SJCRH30 (cell line): ENCODE results near the gene PDGFD. TPM values are rescaled to one million over a fixed set of nuclear protein-coding genes. Genes with fewer than 3 reads are reported as not detected.

ENCODE experiments used
- DNase-seq, 2 experiments: peaks; one replicate each; pipeline ENCODE4 v3.0.0-alpha.2; 2015 to 2020
- H3K27ac ChIP-seq: fragments of 250-450 bp; sonication (Bioruptor Pico); 2 replicates; pipeline ENCODE4 v1.5.1; 2020; ENCODE audit warnings: mild to moderate bottlenecking, moderate library complexity
- H3K27me3 ChIP-seq: fragments of 250-450 bp; sonication (Bioruptor Pico); 2 replicates; pipeline ENCODE4 v1.5.1; 2020; ENCODE audit warnings: mild to moderate bottlenecking, moderate library complexity
- H3K36me3 ChIP-seq: fragments of 250-450 bp; sonication (Bioruptor Pico); 2 replicates; pipeline ENCODE4 v1.5.1; 2020; ENCODE audit warnings: mild to moderate bottlenecking, moderate library complexity
- H3K4me1 ChIP-seq: fragments of 250-450 bp; sonication (Bioruptor Pico); 2 replicates; pipeline ENCODE4 v1.5.1; 2020; ENCODE audit warnings: mild to moderate bottlenecking, moderate library complexity
- H3K4me3 ChIP-seq: fragments of 250-450 bp; sonication (Bioruptor Pico); 2 replicates; pipeline ENCODE4 v1.5.1; 2020; ENCODE audit warnings: mild to moderate bottlenecking, moderate library complexity
- H3K9me3 ChIP-seq: fragments of 250-450 bp; sonication (Bioruptor Pico); replicated peaks from 2 replicates; pipeline ENCODE4 v1.5.1; 2020; ENCODE audit warnings: mild to moderate bottlenecking, moderate library complexity
- total RNA-seq: library from RNA; depleted of rRNA; stranded (reverse); fragments of >200 nt; shearing (Covaris generic); gene quantifications from 2 replicates; pipeline ENCODE4 v1.2.3, GENCODE V29; 2014

Gene PDGFD
- total RNA-seq, 1 experiment from 2014 or later = 15.2 TPM

- H3K36me3 ChIP-seq = no peaks in the 10 kb centered on the region
- H3K27ac ChIP-seq = no peak overlapping the region
- 0 out of 2 replicates have a peak, but pooled peaks cover 3% of the 10 kb centered on the region for H3K4me1 ChIP-seq
- DNase-seq = no peak
- no peaks in the 10 kb centered on the region for H3K9me3 ChIP-seq
- no peak overlapping the region for H3K4me3 ChIP-seq
- no peaks in the 10 kb centered on the region for H3K27me3 ChIP-seq
Observed at GRCh38 chr11:103997082-103997481, 166.9 kb downstream of the PDGFD start.

GRCh38 chr11:103995896-103996295 is 168.1 kb downstream of the PDGFD start:
- no peaks in the 10 kb centered on the region for H3K27me3 ChIP-seq
- no peak for DNase-seq
- H3K36me3 ChIP-seq = no peaks in the 10 kb centered on the region
- H3K9me3 ChIP-seq = no peaks in the 10 kb centered on the region
- H3K4me3 ChIP-seq = no peak overlapping the region
- H3K27ac ChIP-seq = no peak overlapping the region
- 0 out of 2 replicates have a peak, but pooled peaks cover 3% of the 10 kb centered on the region for H3K4me1 ChIP-seq

- Histone ChIP-seq H3K36me3 (no peaks in the 10 kb centered on the region), H3K4me1 (0 out of 2 replicates have a peak, but pooled peaks cover 3% of the 10 kb centered on the region), H3K9me3 (no peaks in the 10 kb centered on the region), H3K27ac (no peak overlapping the region), H3K27me3 (no peaks in the 10 kb centered on the region), H3K4me3 (no peak overlapping the region)
- no peak for DNase-seq
Observed at GRCh38 chr11:103994518-103994917, 169.4 kb downstream of the PDGFD start.

- H3K36me3 ChIP-seq = no peaks in the 10 kb centered on the region
- DNase-seq = no peak
- H3K9me3 ChIP-seq = no peaks in the 10 kb centered on the region
- H3K27ac ChIP-seq = no peak overlapping the region
- H3K27me3 ChIP-seq = no peaks in the 10 kb centered on the region
- H3K4me1 ChIP-seq = 0 out of 2 replicates have a peak, but pooled peaks cover 3% of the 10 kb centered on the region
- H3K4me3 ChIP-seq = no peak overlapping the region
Observed at GRCh38 chr11:103994094-103994493, 169.9 kb downstream of the PDGFD start.

GRCh38 chr11:103993507-103993906 is 170.4 kb downstream of the PDGFD start:
- Histone ChIP-seq H3K27ac (no peak overlapping the region), H3K4me1 (0 out of 2 replicates have a peak, but pooled peaks cover 3% of the 10 kb centered on the region), H3K4me3 (no peak overlapping the region), H3K27me3 (no peaks in the 10 kb centered on the region), H3K36me3 (no peaks in the 10 kb centered on the region), H3K9me3 (no peaks in the 10 kb centered on the region)
- no peak for DNase-seq

- Histone ChIP-seq H3K36me3 (no peaks in the 10 kb centered on the region), H3K4me1 (no peaks in the 10 kb centered on the region), H3K9me3 (no peaks in the 10 kb centered on the region), H3K27me3 (no peaks in the 10 kb centered on the region), H3K4me3 (no peak overlapping the region), H3K27ac (no peak overlapping the region)
- DNase-seq = no peak
Observed at GRCh38 chr11:103988595-103988969, 175.4 kb downstream of the PDGFD start.

GRCh38 chr11:103987629-103988594 is 176.0 kb downstream of the PDGFD start:
- no peaks in the 10 kb centered on the region for H3K36me3 ChIP-seq
- no peak overlapping the region for H3K27ac ChIP-seq
- H3K4me3 ChIP-seq = no peak overlapping the region
- H3K9me3 ChIP-seq = no peaks in the 10 kb centered on the region
- no peaks in the 10 kb centered on the region for H3K27me3 ChIP-seq
- H3K4me1 ChIP-seq = no peaks in the 10 kb centered on the region
- DNase-seq = no peak

- DNase-seq = no peak
- Histone ChIP-seq H3K4me1 (no peaks in the 10 kb centered on the region), H3K27ac (no peak overlapping the region), H3K36me3 (no peaks in the 10 kb centered on the region), H3K27me3 (no peaks in the 10 kb centered on the region), H3K4me3 (no peak overlapping the region), H3K9me3 (no peaks in the 10 kb centered on the region)
Observed at GRCh38 chr11:103985041-103985440, 178.9 kb downstream of the PDGFD start.

GRCh38 chr11:103980108-103980507 is 183.8 kb downstream of the PDGFD start:
- no peak for DNase-seq

GRCh38 chr11:103978616-103979595 is 185.0 kb downstream of the PDGFD start:
- DNase-seq = no peak

More at GRCh38 chr11:103980108-103980507, 183.8 kb downstream of the PDGFD start:
- Histone ChIP-seq H3K36me3 (no peaks in the 10 kb centered on the region), H3K4me3 (no peak overlapping the region), H3K4me1 (no peaks in the 10 kb centered on the region), H3K27ac (no peak overlapping the region), H3K9me3 (no peaks in the 10 kb centered on the region), H3K27me3 (no peaks in the 10 kb centered on the region)

GRCh38 chr11:103972013-103972412 is 191.9 kb downstream of the PDGFD start:
- no peak overlapping the region for H3K27ac ChIP-seq
- no peak overlapping the region for H3K4me3 ChIP-seq
- H3K36me3 ChIP-seq = no peaks in the 10 kb centered on the region
- H3K27me3 ChIP-seq = no peaks in the 10 kb centered on the region
- no peaks in the 10 kb centered on the region for H3K4me1 ChIP-seq
- DNase-seq = no peak
- H3K9me3 ChIP-seq = no peaks in the 10 kb centered on the region

More at GRCh38 chr11:103978616-103979595, 185.0 kb downstream of the PDGFD start:
- no peak overlapping the region for H3K4me3 ChIP-seq
- no peaks in the 10 kb centered on the region for H3K9me3 ChIP-seq
- no peaks in the 10 kb centered on the region for H3K4me1 ChIP-seq
- no peak overlapping the region for H3K27ac ChIP-seq
- no peaks in the 10 kb centered on the region for H3K36me3 ChIP-seq
- H3K27me3 ChIP-seq = no peaks in the 10 kb centered on the region

- no peaks in the 10 kb centered on the region for H3K27me3 ChIP-seq
- H3K4me1 ChIP-seq = no peaks in the 10 kb centered on the region
- no peaks in the 10 kb centered on the region for H3K36me3 ChIP-seq
Observed at GRCh38 chr11:103970701-103971249, 193.2 kb downstream of the PDGFD start.

GRCh38 chr11:103968685-103969084 is 195.3 kb downstream of the PDGFD start:
- no peak overlapping the region for H3K4me3 ChIP-seq
- H3K4me1 ChIP-seq = no peaks in the 10 kb centered on the region
- no peak for DNase-seq
- no peaks in the 10 kb centered on the region for H3K36me3 ChIP-seq
- no peaks in the 10 kb centered on the region for H3K27me3 ChIP-seq
- H3K27ac ChIP-seq = no peak overlapping the region
- H3K9me3 ChIP-seq = no peaks in the 10 kb centered on the region

More at GRCh38 chr11:103970701-103971249, 193.2 kb downstream of the PDGFD start:
- Histone ChIP-seq H3K9me3 (no peaks in the 10 kb centered on the region), H3K27ac (no peak overlapping the region), H3K4me3 (no peak overlapping the region)
- DNase-seq = no peak

- no peaks in the 10 kb centered on the region for H3K36me3 ChIP-seq
- H3K4me1 ChIP-seq = no peaks in the 10 kb centered on the region
- no peaks in the 10 kb centered on the region for H3K27me3 ChIP-seq
- no peak overlapping the region for H3K27ac ChIP-seq
- no peak overlapping the region for H3K4me3 ChIP-seq
- no peaks in the 10 kb centered on the region for H3K9me3 ChIP-seq
- DNase-seq = no peak
Observed at GRCh38 chr11:103967985-103968384, 196.0 kb downstream of the PDGFD start.
